Endodermal cell (in vitro differentiated cells): ENCODE results near the gene MAP3K5. TPM values are rescaled to one million over a fixed set of nuclear protein-coding genes. Genes with fewer than 3 reads are reported as not detected.

Source experiments
- DNase-seq: peaks from one replicate; pipeline ENCODE4 v3.0.0-alpha.2; 2017
- H3K27ac ChIP-seq: 2 replicates; pipeline ENCODE4 v1.5.1; 2013; ENCODE audit warnings: mild to moderate bottlenecking, low read depth, low read length, moderate library complexity
- H3K27me3 ChIP-seq: 2 replicates; pipeline ENCODE4 v1.6.1; 2013; ENCODE audit warnings: mild to moderate bottlenecking, low read length, moderate library complexity; ENCODE audit not compliant: insufficient read depth, control insufficient read depth, poor library complexity, severe bottlenecking
- H3K36me3 ChIP-seq: 2 replicates; pipeline ENCODE4 v1.7.0; 2013; ENCODE audit warnings: mild to moderate bottlenecking, low read length, moderate library complexity; ENCODE audit not compliant: control insufficient read depth, insufficient read depth
- H3K4me1 ChIP-seq: one replicate; pipeline ENCODE4 v1.7.0; 2013; ENCODE audit warnings: low read length; ENCODE audit not compliant: control insufficient read depth, insufficient read depth
- H3K4me3 ChIP-seq: 2 replicates; pipeline ENCODE4 v1.5.1; 2013; ENCODE audit warnings: mild to moderate bottlenecking, low read length, moderate library complexity
- H3K9ac ChIP-seq: 2 replicates; pipeline ENCODE4 v1.6.1; 2013; ENCODE audit warnings: mild to moderate bottlenecking, low read length, moderate library complexity; ENCODE audit not compliant: poor library complexity, severe bottlenecking; ENCODE audit errors: extremely low read depth
- H3K9me3 ChIP-seq: 2 replicates; pipeline ENCODE4 v1.6.1; 2013; ENCODE audit warnings: mild to moderate bottlenecking, low read length, moderate library complexity; ENCODE audit not compliant: control insufficient read depth
- H3K27ac Mint-ChIP-seq: 2 replicates; pipeline ENCODE4 v1.8.0; 2020; ENCODE audit warnings: mixed read lengths
- H3K27me3 Mint-ChIP-seq: 2 replicates; pipeline ENCODE4 v1.8.0; 2021; ENCODE audit warnings: mild to moderate bottlenecking, mixed read lengths; ENCODE audit not compliant: insufficient read depth
- H3K36me3 Mint-ChIP-seq: 2 replicates; pipeline ENCODE4 v1.8.0; 2020; ENCODE audit warnings: low read depth, mixed read lengths
- H3K4me1 Mint-ChIP-seq: 2 replicates; pipeline ENCODE4 v1.8.0; 2020; ENCODE audit warnings: mixed read lengths
- H3K4me3 Mint-ChIP-seq: 2 replicates; pipeline ENCODE4 v1.8.0; 2020; ENCODE audit warnings: mild to moderate bottlenecking, moderate library complexity, mixed read lengths
- H3K9me3 Mint-ChIP-seq: 2 replicates; pipeline ENCODE4 v1.8.0; 2020; ENCODE audit warnings: mild to moderate bottlenecking, mixed read lengths
- CTCF ChIP-seq: fragments of 200-600 bp; sonication (generic); conservative IDR thresholded peaks from 2 replicates; pipeline ENCODE4 v1.5.0; 2021; ENCODE audit warnings: antibody characterized with exemption, mild to moderate bottlenecking
- WGBS, 2 experiments: methylation state at CpG; one replicate each; pipeline versions ENCODE4 v1.1.5 to v1.1.7; 2013; ENCODE audit warnings: missing lambda C conversion rate in 2 of 2, mixed read lengths in 1 of 2; ENCODE audit not compliant: insufficient coverage in 1 of 2, insufficient read length in 1 of 2; 5-methylcytosine and 5-hydroxymethylcytosine counted together
- total RNA-seq, 2 donors: library from RNA; stranded (reverse); fragmentation: NEBNext Ultra II Directional in 1 of 2; extraction: Animal tissue kit (Norgen Biotek cat#: 25700) in 1 of 2; gene quantifications; 2 replicates in 1 of 2; 3 replicates in 1 of 2; pipeline ENCODE4 v1.2.1, GENCODE V29; 2021

The MAP3K5 gene
- total RNA-seq, 2 donors from 2014 or later: 1.6 to 3.4 TPM

GRCh38 chr6:136613477-136613876 is 178.8 kb downstream of the MAP3K5 start:
- Histone ChIP-seq H3K27ac (no peak overlapping the region), H3K4me1 (peaks cover 4% of the 10 kb centered on the region)

GRCh38 chr6:136612666-136613389 is 179.4 kb downstream of the MAP3K5 start:
- H3K4me1 ChIP-seq: peaks cover 4% of the 10 kb centered on the region
- Mint-ChIP-seq H3K4me3 (no peak overlapping the region), H3K36me3 (no peaks in the 10 kb centered on the region), H3K27ac (no peak overlapping the region), H3K4me1 (peaks cover 34% of the 10 kb centered on the region), H3K9me3 (no peaks in the 10 kb centered on the region), H3K27me3 (no peaks in the 10 kb centered on the region)
- no peaks in the 10 kb centered on the region for H3K36me3 ChIP-seq
- H3K4me3 ChIP-seq: no peak overlapping the region
- no peaks in the 10 kb centered on the region for H3K27me3 ChIP-seq
- H3K9ac ChIP-seq: no peak overlapping the region
- H3K27ac ChIP-seq: no peak overlapping the region
- no peak for DNase-seq
- TF ChIP-seq CTCF: no peak
- no peaks in the 10 kb centered on the region for H3K9me3 ChIP-seq
- WGBS, 2 experiments: 84 to 93% methylated on average over 3 to 6 of the region's 6 CpGs

More at GRCh38 chr6:136613477-136613876, 178.8 kb downstream of the MAP3K5 start:
- Histone ChIP-seq H3K4me3 (no peak overlapping the region), H3K9ac (no peak overlapping the region), H3K27me3 (no peaks in the 10 kb centered on the region), H3K36me3 (no peaks in the 10 kb centered on the region), H3K9me3 (no peaks in the 10 kb centered on the region)
- no peaks in the 10 kb centered on the region for H3K9me3 Mint-ChIP-seq
- DNase-seq: no peak
- no peak for TF ChIP-seq CTCF
- WGBS, 2 experiments: 100% methylated on average over 2 to 3 of the region's 3 CpGs
- no peak overlapping the region for H3K4me3 Mint-ChIP-seq
- no peak overlapping the region for H3K27ac Mint-ChIP-seq
- no peaks in the 10 kb centered on the region for H3K36me3 Mint-ChIP-seq
- H3K27me3 Mint-ChIP-seq: no peaks in the 10 kb centered on the region
- H3K4me1 Mint-ChIP-seq: peaks cover 31% of the 10 kb centered on the region

- Histone ChIP-seq H3K36me3 (no peaks in the 10 kb centered on the region), H3K4me1 (peaks cover 4% of the 10 kb centered on the region), H3K9me3 (no peaks in the 10 kb centered on the region), H3K27me3 (no peaks in the 10 kb centered on the region), H3K4me3 (no peak overlapping the region), H3K9ac (no peak overlapping the region), H3K27ac (no peak overlapping the region)
- 90 to 100% methylated on average over 1 of the region's 1 CpG for WGBS, 2 experiments
- Mint-ChIP-seq H3K4me1 (peaks cover 42% of the 10 kb centered on the region), H3K4me3 (no peak overlapping the region), H3K36me3 (no peaks in the 10 kb centered on the region), H3K27ac (no peak overlapping the region), H3K9me3 (no peaks in the 10 kb centered on the region), H3K27me3 (no peaks in the 10 kb centered on the region)
- TF ChIP-seq CTCF: no peak
- DNase-seq: no peak
These were observed 180.5 kb downstream of the MAP3K5 start for GRCh38 chr6:136611746-136612145.
